T-helper 17 cell (primary cell): ENCODE data around the gene EDDM13. TPM values are rescaled to one million over a fixed set of nuclear protein-coding genes. Genes with fewer than 3 reads are reported as not detected.

Experiments used
- ATAC-seq: fragments of 150-1000 bp; cut with Tn5 transposase; 2 replicates; pipeline ENCODE4 v1.10.0; 2021; ENCODE audit warnings: mild to moderate bottlenecking, moderate library complexity
- DNase-seq, 3 donors: peaks; one replicate each; pipeline versions ENCODE4 v3.0.0 to v3.0.0-alpha.2; 2020 to 2021
- H3K9me3 ChIP-seq: one replicate; pipeline ENCODE4 v1.7.0; 2013; ENCODE audit warnings: low read length, mild to moderate bottlenecking; ENCODE audit not compliant: control insufficient read depth, poor library complexity, severe bottlenecking
- H3K27ac Mint-ChIP-seq: one replicate; pipeline ENCODE4 v1.8.0; 2022; ENCODE audit warnings: mild to moderate bottlenecking, moderate library complexity, mixed read lengths
- H3K27me3 Mint-ChIP-seq: one replicate; pipeline ENCODE4 v1.8.0; 2022; ENCODE audit warnings: mixed read lengths
- H3K36me3 Mint-ChIP-seq: one replicate; pipeline ENCODE4 v1.8.0; 2022; ENCODE audit warnings: low read depth, mixed read lengths
- H3K4me1 Mint-ChIP-seq: one replicate; pipeline ENCODE4 v1.8.0; 2022; ENCODE audit warnings: mild to moderate bottlenecking, mixed read lengths
- H3K4me3 Mint-ChIP-seq: one replicate; pipeline ENCODE4 v1.8.0; 2022; ENCODE audit warnings: mild to moderate bottlenecking, moderate library complexity, mixed read lengths
- total RNA-seq, 4 donors: library from RNA in 2 of 4; stranded (reverse) in 2 of 4; gene quantifications; one replicate each; pipeline ENCODE4 v1.2.3 and lab custom pipeline; 2022 to 2026

Gene EDDM13
- total RNA-seq, 2 donors from 2014 or later, result not detected

DNA sequence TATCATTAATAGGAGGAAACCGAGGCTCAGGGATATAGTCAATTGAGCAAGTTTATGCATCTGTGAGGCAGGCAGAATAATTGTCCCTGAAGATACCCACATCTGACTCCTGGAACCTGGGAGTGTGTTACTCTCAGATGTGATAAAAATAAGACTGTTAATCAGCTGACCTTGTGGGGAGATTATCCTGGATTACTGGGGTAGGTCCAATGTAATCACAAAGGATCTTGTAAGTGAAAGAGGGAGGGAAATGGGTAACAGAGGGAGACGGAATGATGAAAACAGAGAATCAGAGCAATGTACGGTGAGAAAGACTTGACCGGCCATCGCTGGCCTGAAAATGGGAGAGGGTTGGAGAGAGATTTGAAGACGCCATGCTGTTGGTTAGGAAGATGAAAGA is 3.2 kb upstream of the EDDM13 start:
- Mint-ChIP-seq H3K4me3 (no peak overlapping the region), H3K36me3 (peaks cover 6% of the 10 kb centered on the region), H3K4me1 (peaks cover 8% of the 10 kb centered on the region), H3K27me3 (no peaks in the 10 kb centered on the region), H3K27ac (no peak overlapping the region)
- H3K9me3 ChIP-seq, result no peaks in the 10 kb centered on the region
- DNase-seq (no peak), ATAC-seq (no peak)

DNA sequence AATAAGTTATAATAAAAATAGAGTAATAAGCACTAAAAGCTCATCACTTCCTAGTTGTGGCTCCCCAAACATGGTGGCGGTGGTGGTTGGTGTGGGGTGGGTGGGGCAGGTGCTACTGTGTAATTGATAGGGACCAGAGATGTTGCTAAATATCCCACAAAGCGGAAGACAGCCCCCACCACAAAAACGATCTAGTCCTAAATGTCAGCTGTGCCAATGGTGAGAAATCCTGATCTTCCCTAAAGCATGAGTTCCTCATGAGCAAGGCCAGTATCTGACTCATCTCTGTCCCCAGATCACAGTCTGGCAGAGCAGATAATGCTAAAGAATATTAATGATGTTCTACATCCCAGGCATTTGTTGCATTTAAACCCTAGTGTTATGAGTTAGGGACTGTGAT is 1.9 kb upstream of the EDDM13 start:
- no peaks in the 10 kb centered on the region for H3K27me3 Mint-ChIP-seq
- ATAC-seq (peak; percentile 36), DNase-seq (no peak)
- H3K27ac Mint-ChIP-seq, result no peak overlapping the region
- no peaks in the 10 kb centered on the region for H3K9me3 ChIP-seq
- peaks cover 6% of the 10 kb centered on the region for H3K36me3 Mint-ChIP-seq
- no peak overlapping the region for H3K4me3 Mint-ChIP-seq
- peaks cover 4% of the 10 kb centered on the region for H3K4me1 Mint-ChIP-seq

DNA sequence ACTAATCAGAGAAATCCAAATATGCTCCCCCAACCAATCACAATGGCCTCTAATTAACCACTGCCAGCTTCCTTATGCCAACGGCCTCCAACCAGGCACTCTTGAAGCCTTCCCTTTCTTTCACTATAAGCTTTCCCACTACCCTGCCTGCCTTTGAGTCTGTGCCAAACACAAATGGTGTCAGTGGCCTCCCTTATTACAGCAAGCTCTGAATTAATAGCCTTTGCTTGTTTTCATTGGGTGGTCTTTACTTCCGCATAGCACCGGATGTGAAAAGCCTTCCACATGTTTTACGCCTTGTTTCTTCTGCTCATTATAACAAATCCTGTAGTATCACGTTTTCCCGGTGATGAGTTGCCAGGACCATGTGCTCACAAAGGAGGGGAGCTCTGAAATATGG is 1.4 kb upstream of the EDDM13 start:
- peaks cover 4% of the 10 kb centered on the region for H3K4me1 Mint-ChIP-seq
- no peak overlapping the region for H3K27ac Mint-ChIP-seq
- no peaks in the 10 kb centered on the region for H3K27me3 Mint-ChIP-seq
- H3K36me3 Mint-ChIP-seq, result peaks cover 6% of the 10 kb centered on the region
- H3K4me3 Mint-ChIP-seq, result no peak overlapping the region
- H3K9me3 ChIP-seq, result no peaks in the 10 kb centered on the region
- DNase-seq (no peak), ATAC-seq (no peak)

DNA sequence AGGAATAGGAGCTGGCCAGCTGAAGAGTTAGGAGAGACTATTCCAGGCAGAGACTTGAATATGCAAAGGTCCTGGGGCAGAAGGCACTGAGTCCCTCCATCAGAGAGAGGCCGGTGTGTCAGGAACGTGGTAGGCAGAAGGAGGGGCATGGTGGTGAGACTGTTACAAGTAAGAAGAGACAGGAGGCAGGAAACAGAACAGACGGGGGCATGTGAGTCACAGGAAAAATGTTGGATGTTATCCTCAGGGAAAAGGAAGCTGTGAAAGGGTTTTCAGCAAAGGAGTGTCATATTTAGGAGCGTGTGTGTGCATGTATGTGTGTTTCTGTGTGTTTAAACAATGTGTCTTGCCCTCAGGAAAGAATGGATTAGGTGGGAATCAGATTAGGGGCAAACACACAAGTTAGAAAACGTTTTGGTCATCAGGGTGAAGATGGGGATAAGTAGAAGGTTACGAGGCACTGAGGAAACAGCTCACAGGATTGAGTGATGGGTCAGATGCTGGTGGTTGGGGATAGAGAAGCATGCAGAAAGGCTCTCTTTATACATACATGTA is 1.1 kb downstream of the EDDM13 start:
- H3K9me3 ChIP-seq, result no peaks in the 10 kb centered on the region
- ATAC-seq (no peak), DNase-seq (no peak)
- Mint-ChIP-seq H3K36me3 (peaks cover 8% of the 10 kb centered on the region), H3K4me3 (no peak overlapping the region), H3K4me1 (peaks cover 4% of the 10 kb centered on the region), H3K27ac (peak overlapping the region; percentile 51), H3K27me3 (no peaks in the 10 kb centered on the region)

DNA sequence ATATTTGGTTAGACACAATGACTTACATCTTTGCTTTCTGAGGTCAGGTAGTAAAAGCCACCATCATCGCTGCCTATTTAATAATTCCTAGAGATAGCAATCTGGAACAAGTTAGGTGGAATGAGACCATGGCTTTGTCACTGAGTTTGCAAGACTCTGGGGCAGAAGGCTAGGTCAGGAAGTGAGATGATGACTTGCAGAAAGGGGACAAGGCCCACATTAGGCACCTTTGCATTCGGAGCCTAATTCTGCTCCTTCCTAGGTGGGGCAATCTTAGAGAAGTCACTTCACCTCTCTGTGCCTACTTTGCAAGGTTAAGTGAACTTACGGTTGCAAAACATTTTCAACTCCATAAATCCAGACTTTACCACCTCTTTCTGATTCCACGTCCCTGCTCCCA is 10.3 kb downstream of the EDDM13 start:
- H3K4me3 Mint-ChIP-seq, result no peak overlapping the region
- H3K4me1 Mint-ChIP-seq, result no peaks in the 10 kb centered on the region
- DNase-seq, result no peak
- H3K27ac Mint-ChIP-seq, result no peak overlapping the region
- H3K36me3 Mint-ChIP-seq, result peaks cover 2% of the 10 kb centered on the region
- no peaks in the 10 kb centered on the region for H3K27me3 Mint-ChIP-seq
- no peak for ATAC-seq
- no peaks in the 10 kb centered on the region for H3K9me3 ChIP-seq

DNA sequence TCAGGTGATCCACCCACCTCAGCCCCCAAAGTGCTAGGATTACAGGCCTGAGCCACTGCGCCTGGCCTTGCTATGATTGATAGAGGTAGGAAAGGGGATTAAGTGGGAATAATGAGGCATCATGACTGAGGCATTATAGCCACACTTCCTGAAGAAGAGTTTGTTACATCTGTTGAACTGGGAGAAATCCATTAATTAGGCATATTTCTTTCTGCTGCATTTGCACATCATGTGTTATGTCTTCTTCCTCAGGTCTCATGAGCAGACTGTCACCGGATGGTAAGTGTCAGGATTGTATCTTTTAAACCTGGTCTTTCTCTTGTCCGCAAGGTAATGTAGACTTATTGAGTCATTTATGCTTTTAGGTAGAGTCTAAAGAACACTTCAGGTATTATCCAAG is 12.2 kb downstream of the EDDM13 start:
- Mint-ChIP-seq H3K4me1 (no peaks in the 10 kb centered on the region), H3K36me3 (no peaks in the 10 kb centered on the region), H3K4me3 (no peak overlapping the region), H3K27me3 (no peaks in the 10 kb centered on the region), H3K27ac (no peak overlapping the region)
- H3K9me3 ChIP-seq, result no peaks in the 10 kb centered on the region
- DNase-seq, result no peak
- no peak for ATAC-seq

DNA sequence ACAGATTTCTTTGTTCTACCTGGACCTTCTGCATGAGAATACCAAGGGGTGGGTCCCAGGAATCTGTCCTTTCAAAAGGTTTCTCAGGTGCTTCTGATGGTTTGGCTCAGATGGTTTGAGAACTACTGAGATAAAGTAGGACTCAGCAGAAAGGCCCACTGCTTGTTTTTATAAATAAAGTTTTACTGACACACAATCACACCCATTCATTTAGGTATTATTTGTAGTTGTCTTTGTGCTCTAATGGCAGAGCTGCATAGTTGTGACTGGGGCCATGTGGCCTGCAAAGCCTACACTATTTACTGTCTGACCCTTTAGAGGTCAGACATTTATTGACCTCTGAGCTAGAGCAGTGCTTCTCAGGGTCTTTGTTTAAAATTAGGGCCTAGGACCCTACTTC is 17.6 kb downstream of the EDDM13 start:
- H3K9me3 ChIP-seq, result no peaks in the 10 kb centered on the region
- H3K36me3 Mint-ChIP-seq, result peaks cover 3% of the 10 kb centered on the region
- H3K27me3 Mint-ChIP-seq, result no peaks in the 10 kb centered on the region
- no peak overlapping the region for H3K4me3 Mint-ChIP-seq
- H3K4me1 Mint-ChIP-seq, result no peaks in the 10 kb centered on the region
- ATAC-seq (no peak), DNase-seq (no peak)
- no peak overlapping the region for H3K27ac Mint-ChIP-seq

DNA sequence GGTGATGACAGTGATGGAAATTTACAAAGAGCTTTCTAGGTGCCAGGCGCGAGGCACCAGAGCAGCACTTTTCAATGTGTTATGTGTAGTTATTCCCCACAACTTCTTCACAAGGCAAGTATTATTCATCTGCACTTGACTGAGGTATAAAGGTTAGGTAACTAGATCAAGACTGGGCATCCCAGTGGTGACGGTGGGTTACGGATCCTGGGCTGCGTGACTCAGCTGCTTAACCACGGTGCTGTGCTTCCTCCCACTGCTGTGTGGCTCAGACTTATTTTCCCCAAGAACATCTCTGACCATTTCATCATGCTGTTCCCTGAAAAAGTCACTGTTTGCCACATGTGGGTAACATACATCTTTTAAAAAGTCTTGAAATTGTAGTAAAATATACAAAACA is 19.3 kb downstream of the EDDM13 start:
- DNase-seq (no peak), ATAC-seq (no peak)
- no peak overlapping the region for H3K27ac Mint-ChIP-seq
- no peaks in the 10 kb centered on the region for H3K9me3 ChIP-seq
- H3K27me3 Mint-ChIP-seq, result no peaks in the 10 kb centered on the region
- H3K4me1 Mint-ChIP-seq, result no peaks in the 10 kb centered on the region
- peaks cover 3% of the 10 kb centered on the region for H3K36me3 Mint-ChIP-seq
- no peak overlapping the region for H3K4me3 Mint-ChIP-seq

DNA sequence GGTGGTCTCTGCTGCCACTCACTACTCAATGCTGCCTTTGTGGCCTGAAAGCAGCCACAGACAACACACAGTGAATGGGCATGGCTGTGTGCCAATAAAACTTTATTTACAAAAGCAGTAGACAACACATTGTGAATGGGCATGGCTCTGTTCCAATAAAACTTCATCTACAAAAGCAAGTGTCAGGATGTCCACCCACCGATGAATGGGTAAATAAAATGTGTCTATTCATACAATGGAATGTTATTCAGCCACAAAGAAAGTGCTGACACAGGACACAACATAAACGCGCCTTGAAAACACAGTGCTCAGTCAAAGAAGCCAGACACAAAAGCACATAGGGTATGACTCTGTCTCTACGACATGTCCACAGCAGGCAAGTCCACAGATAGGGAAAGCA is 22.0 kb downstream of the EDDM13 start:
- ATAC-seq, result no peak
- Mint-ChIP-seq H3K27ac (no peak overlapping the region), H3K36me3 (peaks cover 3% of the 10 kb centered on the region), H3K4me3 (no peak overlapping the region), H3K4me1 (no peaks in the 10 kb centered on the region), H3K27me3 (no peaks in the 10 kb centered on the region)
- no peak for DNase-seq
- H3K9me3 ChIP-seq, result no peaks in the 10 kb centered on the region

DNA sequence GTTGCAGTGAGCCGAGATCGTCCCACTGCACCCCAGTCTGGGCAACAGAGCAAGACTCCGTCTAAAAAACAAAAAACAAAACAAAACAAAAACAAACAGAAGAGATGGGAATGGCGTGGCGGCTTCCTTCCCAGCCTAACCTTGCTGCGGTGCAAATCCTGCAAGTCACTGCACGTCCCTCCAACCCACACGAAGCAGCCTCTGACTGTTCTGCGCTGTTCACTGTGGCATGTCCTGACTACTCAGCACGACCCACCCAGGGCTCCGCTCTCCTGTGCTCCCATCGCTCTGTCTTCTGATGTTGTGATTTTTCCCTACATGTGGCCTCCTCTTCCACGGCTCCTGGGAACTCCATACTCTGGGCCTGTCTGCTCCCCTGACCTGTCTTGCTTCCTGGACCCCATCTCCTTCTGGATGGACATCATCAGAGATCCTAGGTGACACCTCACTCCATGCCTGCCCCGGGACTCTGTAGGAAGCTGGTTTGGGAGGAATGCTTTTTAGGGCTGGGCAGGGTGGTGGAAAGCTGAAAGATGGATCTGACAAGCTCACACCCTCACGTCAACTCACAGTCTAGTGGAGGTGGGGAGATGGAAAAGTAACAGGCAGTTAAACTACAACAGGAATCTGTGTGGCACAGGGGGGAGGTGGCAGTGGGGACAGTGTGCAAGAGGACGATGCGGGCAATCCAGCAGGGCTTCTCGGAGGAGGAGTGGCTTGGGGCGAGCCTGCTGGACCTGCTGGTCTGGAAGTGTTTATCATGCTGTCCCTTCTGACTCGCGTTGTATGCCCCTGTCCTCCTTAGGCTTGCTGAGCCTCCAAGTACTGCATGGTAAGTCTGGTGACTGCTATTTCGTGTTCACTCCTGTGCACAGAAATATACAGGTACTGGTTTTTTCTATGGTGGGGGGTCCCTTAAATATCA is 23.2 kb downstream of the EDDM13 start:
- DNase-seq (no peak), ATAC-seq (no peak)
- H3K4me3 Mint-ChIP-seq, result no peak overlapping the region
- H3K27me3 Mint-ChIP-seq, result no peaks in the 10 kb centered on the region
- peaks cover 3% of the 10 kb centered on the region for H3K36me3 Mint-ChIP-seq
- H3K9me3 ChIP-seq, result no peaks in the 10 kb centered on the region
- H3K27ac Mint-ChIP-seq, result no peak overlapping the region
- peaks cover 2% of the 10 kb centered on the region for H3K4me1 Mint-ChIP-seq

DNA sequence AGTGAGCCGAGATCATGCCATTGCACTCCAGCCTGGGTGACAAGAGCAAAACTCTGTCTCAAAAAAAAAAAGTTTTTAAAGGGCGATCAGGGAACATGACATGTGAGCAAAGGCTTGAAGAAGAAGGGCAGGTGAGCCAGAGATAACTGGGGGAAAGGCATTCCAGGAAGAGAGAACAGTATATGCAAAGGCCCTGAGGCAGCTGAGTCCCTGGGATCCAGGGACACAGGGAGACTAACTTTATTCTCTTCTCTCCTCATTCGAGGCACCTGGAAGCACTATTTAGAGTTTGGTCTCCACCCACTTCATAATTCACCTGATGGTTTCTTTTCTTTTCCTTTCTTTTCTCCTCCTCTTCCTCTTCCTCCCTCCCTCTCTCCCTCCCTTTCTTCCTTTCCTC is 24.5 kb downstream of the EDDM13 start:
- Mint-ChIP-seq H3K4me1 (peaks cover 8% of the 10 kb centered on the region), H3K36me3 (peaks cover 3% of the 10 kb centered on the region), H3K27ac (no peak overlapping the region), H3K4me3 (no peak overlapping the region), H3K27me3 (no peaks in the 10 kb centered on the region)
- no peaks in the 10 kb centered on the region for H3K9me3 ChIP-seq
- ATAC-seq, result no peak
- DNase-seq, result no peak

DNA sequence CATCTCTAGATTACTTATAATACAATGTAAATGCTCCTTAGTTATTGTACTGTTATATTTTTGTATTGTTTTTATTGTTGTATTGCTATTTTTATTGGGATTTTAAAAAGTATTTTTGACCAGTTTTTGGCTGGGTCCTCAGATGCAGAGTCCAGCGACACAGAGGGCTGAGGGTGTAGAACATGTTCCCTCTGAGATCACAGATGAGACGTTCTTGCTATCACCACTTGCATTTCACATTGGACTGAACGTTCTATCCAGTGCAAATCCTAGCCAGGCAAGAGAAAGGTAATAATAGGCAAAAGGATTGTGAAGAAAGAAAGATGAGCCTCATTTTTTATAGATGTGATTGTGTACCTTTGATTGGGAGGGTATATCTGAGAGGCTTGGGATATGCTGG is 27.1 kb downstream of the EDDM13 start:
- Mint-ChIP-seq H3K4me1 (peaks cover 21% of the 10 kb centered on the region), H3K27me3 (no peaks in the 10 kb centered on the region), H3K4me3 (no peak overlapping the region), H3K36me3 (peaks cover 12% of the 10 kb centered on the region), H3K27ac (no peak overlapping the region)
- ATAC-seq, result no peak
- H3K9me3 ChIP-seq, result no peaks in the 10 kb centered on the region
- DNase-seq, result no peak

DNA sequence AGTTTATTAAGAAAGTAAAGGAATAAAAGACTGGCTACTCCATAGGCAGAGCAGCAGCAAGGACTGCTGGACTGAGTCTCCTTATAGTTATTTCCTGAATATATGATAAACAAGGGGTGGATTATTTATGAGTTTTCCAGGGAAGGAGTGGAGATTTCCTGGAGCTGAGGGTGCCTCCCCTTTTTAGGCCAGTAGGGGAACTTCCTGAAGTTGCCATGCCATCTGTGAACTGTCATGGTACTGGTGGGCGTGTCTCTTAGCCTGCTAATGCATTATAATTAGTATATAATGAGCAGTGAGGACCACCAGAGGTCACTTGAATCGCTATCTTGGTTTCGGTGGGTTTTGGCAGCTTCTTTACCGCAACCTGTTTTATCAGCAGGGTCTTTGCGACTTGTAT is 28.6 kb downstream of the EDDM13 start:
- no peak for ATAC-seq
- H3K4me3 Mint-ChIP-seq, result no peak overlapping the region
- no peak for DNase-seq
- peaks cover 24% of the 10 kb centered on the region for H3K4me1 Mint-ChIP-seq
- no peaks in the 10 kb centered on the region for H3K9me3 ChIP-seq
- no peaks in the 10 kb centered on the region for H3K27me3 Mint-ChIP-seq
- peaks cover 17% of the 10 kb centered on the region for H3K36me3 Mint-ChIP-seq
- H3K27ac Mint-ChIP-seq, result peak overlapping the region; percentile 0
